Panc1 (cell line): ENCODE data around the gene BCAS3.

Experiments
- POLR2AphosphoS5 ChIP-seq: IDR thresholded peaks from 2 replicates; pipeline ENCODE4 v1.6.1; 2012; ENCODE audit warnings: mild to moderate bottlenecking, low read depth, low read length, moderate library complexity
- SIN3A ChIP-seq: IDR thresholded peaks from 2 replicates; pipeline ENCODE4 v1.6.1; 2012; ENCODE audit warnings: low read depth, mild to moderate bottlenecking, low read length, moderate library complexity, borderline replicate concordance; ENCODE audit not compliant: insufficient read depth
- TCF7L2 ChIP-seq: IDR thresholded peaks from 2 replicates; pipeline ENCODE4 v1.6.1; 2011; ENCODE audit warnings: mild to moderate bottlenecking, low read depth, low read length, inconsistent platforms
- TF ChIP-seq, protein P1 (sequence below), 2 experiments: IDR thresholded peaks; 2 replicates each; pipeline ENCODE4 v1.6.1; 2011 to 2012; ENCODE audit warnings: low read depth in 2 of 2, control low read depth in 1 of 2, low read length in 1 of 2, mild to moderate bottlenecking in 1 of 2, moderate library complexity in 1 of 2; ENCODE audit not compliant: insufficient read depth in 1 of 2
- TF ChIP-seq, protein P2 (sequence below): fragments of 450-650 bp; IDR thresholded peaks from 2 replicates; pipeline ENCODE4 v1.5.1; 2017; ENCODE audit warnings: mild to moderate bottlenecking

DNA sequence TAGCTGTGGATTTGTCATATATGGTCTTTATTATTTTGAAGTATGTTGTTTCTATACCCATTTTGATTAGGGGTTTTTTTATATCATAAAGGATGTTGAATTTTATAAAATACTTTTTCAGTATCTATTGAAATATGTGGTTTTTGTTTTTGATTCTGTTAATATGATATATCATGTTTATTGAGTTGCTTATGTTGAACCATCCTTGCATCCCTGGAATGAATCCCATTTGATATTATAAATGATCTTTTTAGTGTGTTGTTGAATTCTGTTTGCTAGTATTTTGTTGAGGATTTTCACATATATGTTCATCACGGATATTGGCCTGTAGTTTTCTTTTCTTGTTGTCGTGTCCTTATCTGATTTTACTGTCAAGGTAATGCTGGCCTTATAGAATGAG lies 286.5 kb downstream of the BCAS3 start:
- TF ChIP-seq, protein P1, sequence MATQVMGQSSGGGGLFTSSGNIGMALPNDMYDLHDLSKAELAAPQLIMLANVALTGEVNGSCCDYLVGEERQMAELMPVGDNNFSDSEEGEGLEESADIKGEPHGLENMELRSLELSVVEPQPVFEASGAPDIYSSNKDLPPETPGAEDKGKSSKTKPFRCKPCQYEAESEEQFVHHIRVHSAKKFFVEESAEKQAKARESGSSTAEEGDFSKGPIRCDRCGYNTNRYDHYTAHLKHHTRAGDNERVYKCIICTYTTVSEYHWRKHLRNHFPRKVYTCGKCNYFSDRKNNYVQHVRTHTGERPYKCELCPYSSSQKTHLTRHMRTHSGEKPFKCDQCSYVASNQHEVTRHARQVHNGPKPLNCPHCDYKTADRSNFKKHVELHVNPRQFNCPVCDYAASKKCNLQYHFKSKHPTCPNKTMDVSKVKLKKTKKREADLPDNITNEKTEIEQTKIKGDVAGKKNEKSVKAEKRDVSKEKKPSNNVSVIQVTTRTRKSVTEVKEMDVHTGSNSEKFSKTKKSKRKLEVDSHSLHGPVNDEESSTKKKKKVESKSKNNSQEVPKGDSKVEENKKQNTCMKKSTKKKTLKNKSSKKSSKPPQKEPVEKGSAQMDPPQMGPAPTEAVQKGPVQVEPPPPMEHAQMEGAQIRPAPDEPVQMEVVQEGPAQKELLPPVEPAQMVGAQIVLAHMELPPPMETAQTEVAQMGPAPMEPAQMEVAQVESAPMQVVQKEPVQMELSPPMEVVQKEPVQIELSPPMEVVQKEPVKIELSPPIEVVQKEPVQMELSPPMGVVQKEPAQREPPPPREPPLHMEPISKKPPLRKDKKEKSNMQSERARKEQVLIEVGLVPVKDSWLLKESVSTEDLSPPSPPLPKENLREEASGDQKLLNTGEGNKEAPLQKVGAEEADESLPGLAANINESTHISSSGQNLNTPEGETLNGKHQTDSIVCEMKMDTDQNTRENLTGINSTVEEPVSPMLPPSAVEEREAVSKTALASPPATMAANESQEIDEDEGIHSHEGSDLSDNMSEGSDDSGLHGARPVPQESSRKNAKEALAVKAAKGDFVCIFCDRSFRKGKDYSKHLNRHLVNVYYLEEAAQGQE (IDR thresholded peaks at IDR 0.05; ENCODE audit: insufficient read depth in 1 of 2, low read depth in 2 of 2, low read length in 1 of 2): no peak
- TF ChIP-seq POLR2AphosphoS5 (no peak), TCF7L2 (no peak), SIN3A (no peak)
- TF ChIP-seq, protein P2, sequence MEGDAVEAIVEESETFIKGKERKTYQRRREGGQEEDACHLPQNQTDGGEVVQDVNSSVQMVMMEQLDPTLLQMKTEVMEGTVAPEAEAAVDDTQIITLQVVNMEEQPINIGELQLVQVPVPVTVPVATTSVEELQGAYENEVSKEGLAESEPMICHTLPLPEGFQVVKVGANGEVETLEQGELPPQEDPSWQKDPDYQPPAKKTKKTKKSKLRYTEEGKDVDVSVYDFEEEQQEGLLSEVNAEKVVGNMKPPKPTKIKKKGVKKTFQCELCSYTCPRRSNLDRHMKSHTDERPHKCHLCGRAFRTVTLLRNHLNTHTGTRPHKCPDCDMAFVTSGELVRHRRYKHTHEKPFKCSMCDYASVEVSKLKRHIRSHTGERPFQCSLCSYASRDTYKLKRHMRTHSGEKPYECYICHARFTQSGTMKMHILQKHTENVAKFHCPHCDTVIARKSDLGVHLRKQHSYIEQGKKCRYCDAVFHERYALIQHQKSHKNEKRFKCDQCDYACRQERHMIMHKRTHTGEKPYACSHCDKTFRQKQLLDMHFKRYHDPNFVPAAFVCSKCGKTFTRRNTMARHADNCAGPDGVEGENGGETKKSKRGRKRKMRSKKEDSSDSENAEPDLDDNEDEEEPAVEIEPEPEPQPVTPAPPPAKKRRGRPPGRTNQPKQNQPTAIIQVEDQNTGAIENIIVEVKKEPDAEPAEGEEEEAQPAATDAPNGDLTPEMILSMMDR: no peak
